K562 (cell line): ENCODE data around the gene CREM. TPM values are rescaled to one million over a fixed set of nuclear protein-coding genes. Genes with fewer than 3 reads are reported as not detected.

Experiments
- CBFB ChIP-seq: sonication (generic); formaldehyde crosslinking; IDR thresholded peaks from 2 replicates; pipeline ENCODE4 v1.4.0; 2020; ENCODE audit warnings: mild to moderate bottlenecking, missing genetic modification reagents
- ETV6 ChIP-seq, 3 experiments: fragments of 150-350 bp in 1 of 3; sonication (generic) in 1 of 3; formaldehyde crosslinking in 1 of 3; IDR thresholded peaks; 2 replicates each; pipeline versions ENCODE4 v1.6.1 to v1.8.0; 2014 to 2022; ENCODE audit warnings: borderline replicate concordance in 2 of 3, low read depth in 2 of 3, antibody characterized with exemption in 1 of 3, low read length in 1 of 3, mild to moderate bottlenecking in 1 of 3, missing genetic modification reagents in 1 of 3
- MGA ChIP-seq: fragments of 450-650 bp; IDR thresholded peaks from 2 replicates; pipeline ENCODE4 v1.6.1; 2016; ENCODE audit warnings: mild to moderate bottlenecking, moderate library complexity
- MLX ChIP-seq, 2 experiments: fragments of 450-650 bp in 1 of 2; sonication (generic) in 1 of 2; formaldehyde crosslinking; conservative IDR thresholded peaks; 2 replicates each; pipeline versions ENCODE4 v1.4.0 to v1.8.1; 2020 to 2022; ENCODE audit warnings: mild to moderate bottlenecking in 1 of 2, missing genetic modification reagents in 1 of 2
- SIRT6 ChIP-seq: IDR thresholded peaks from one replicate; pipeline ENCODE4 v1.6.1; 2012; ENCODE audit warnings: low read depth, mild to moderate bottlenecking, control low read depth, inconsistent platforms, low read length, moderate library complexity
- TFE3 ChIP-seq: fragments of 450-650 bp; formaldehyde crosslinking; IDR thresholded peaks from 2 replicates; pipeline ENCODE4 v1.4.0; 2020; ENCODE audit warnings: mild to moderate bottlenecking, mixed read lengths
- ZNF184 ChIP-seq: sonication (generic); formaldehyde crosslinking; IDR thresholded peaks from 2 replicates; pipeline ENCODE4 v1.5.0; 2020; ENCODE audit warnings: missing genetic modification reagents
- ZNF316 ChIP-seq: fragments of 450-650 bp; IDR thresholded peaks from 2 replicates; pipeline ENCODE4 v1.6.1; 2016
- ZNF584 ChIP-seq: fragments of 200-800 bp; sonication (Bioruptor generic); IDR thresholded peaks from 2 replicates; pipeline ENCODE4 v1.6.1; 2016; ENCODE audit warnings: low read depth, mild to moderate bottlenecking, missing genetic modification characterization, missing compliant biosample characterization
- polyA plus RNA-seq, 8 experiments: library from polyadenylated mRNA; depleted of rRNA in 4 of 8; stranded (reverse) in 5 of 8; unstranded in 3 of 8; fragments of >200 nt; fragmentation: Nextera tagmentation in 2 of 8; fragmentation: Illumina TruSeq in 1 of 8; extraction: Ambion mirVana in 2 of 8; extraction: Trizol in 1 of 8; gene quantifications; 2 replicates each; pipeline versions ENCODE4 v1.2.1 to v1.2.3, GENCODE V29; 2011 to 2014; ENCODE audit warnings: inconsistent platforms in 1 of 8, missing spikeins in 1 of 8
- total RNA-seq, 7 experiments: library from RNA; depleted of rRNA in 6 of 7; stranded (reverse); fragments of >200 nt in 6 of 7; fragmentation: Illumina TruSeq in 2 of 7; extraction: Trizol in 2 of 7; gene quantifications; 2 replicates each; pipeline versions ENCODE4 v1.2.1 to v1.2.3, GENCODE V29; 2011 to 2021; ENCODE audit warnings: low replicate concordance in 1 of 7
- TF ChIP-seq, protein P1 (sequence below): fragments of 450-650 bp; IDR thresholded peaks from 2 replicates; pipeline ENCODE4 v1.7.0; 2016; ENCODE audit warnings: borderline replicate concordance

CREM gene
- total and polyA plus RNA-seq, 9 of the 15 experiments (the other 6 are each of a cell fraction or from before 2014, with no cell fraction given), result 39.1 to 70.2 (median 48.3) TPM

DNA sequence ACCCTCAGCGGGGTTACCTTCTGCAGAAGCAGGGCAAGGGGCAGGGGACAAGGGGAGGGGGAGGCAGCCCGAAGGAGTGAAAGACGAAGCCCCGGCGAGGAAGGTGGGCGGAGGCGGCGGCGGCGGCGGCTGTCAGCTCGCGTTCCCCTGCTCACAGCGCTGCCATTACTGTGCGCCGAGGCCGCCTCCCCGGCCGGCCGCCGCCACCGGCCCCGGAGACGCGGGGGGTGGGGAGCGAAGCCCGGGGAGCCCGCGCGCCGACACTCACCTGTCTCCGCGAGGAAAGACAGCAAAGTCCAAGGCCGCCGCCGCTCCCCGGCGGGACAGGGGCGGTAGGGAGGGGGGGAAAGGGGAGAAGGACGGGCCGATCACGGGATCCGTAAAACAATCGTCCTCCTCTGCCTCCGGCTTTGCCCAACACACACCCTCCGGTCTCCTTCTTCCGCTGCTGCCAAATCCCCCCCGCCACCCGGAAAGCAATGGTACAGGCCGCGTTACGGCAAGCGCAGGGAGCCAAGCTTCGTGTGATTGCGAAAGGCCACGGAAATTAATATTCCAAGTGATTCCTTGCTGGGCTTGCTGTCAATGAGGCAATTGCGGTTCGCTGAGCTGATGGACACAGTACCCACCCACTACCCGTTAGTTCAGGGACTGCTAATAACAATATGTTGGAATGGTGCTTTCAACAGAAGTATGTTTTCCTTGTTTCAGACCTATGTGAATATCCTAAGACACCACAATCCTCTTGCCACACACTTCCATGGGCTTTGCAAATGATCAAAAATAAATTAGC lies 36.3 kb upstream of the CREM start, which contains the start of gene CUL2 (continued):
- TF ChIP-seq MGA (no peak), ETV6 (IDR thresholded peaks at IDR 0.05; ENCODE audit: borderline replicate concordance in 1 of 2, low read depth in 2 of 2, low read length in 1 of 2) (no peak), ETV6 (CRISPR knock-in tag; IDR thresholded peaks at IDR 0.05; ENCODE audit: borderline replicate concordance) (no peak), MLX (CRISPR knock-in tag; conservative IDR thresholded peaks at IDR 0.05) (no peak), ZNF584 (CRISPR knock-in tag) (no peak), ZNF184 (CRISPR knock-in tag) (no peak), CBFB (CRISPR knock-in tag) (no peak), TFE3 (CRISPR knock-in tag) (no peak), ZNF316 (no peak), SIRT6 (no peak)
- TF ChIP-seq, protein P1, sequence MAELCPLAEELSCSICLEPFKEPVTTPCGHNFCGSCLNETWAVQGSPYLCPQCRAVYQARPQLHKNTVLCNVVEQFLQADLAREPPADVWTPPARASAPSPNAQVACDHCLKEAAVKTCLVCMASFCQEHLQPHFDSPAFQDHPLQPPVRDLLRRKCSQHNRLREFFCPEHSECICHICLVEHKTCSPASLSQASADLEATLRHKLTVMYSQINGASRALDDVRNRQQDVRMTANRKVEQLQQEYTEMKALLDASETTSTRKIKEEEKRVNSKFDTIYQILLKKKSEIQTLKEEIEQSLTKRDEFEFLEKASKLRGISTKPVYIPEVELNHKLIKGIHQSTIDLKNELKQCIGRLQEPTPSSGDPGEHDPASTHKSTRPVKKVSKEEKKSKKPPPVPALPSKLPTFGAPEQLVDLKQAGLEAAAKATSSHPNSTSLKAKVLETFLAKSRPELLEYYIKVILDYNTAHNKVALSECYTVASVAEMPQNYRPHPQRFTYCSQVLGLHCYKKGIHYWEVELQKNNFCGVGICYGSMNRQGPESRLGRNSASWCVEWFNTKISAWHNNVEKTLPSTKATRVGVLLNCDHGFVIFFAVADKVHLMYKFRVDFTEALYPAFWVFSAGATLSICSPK, result 0 out of 2 replicates have a peak, but pooled peaks have one; percentile 58
